ENCODE data around the gene CLTA.

CLTA gene, protein sequence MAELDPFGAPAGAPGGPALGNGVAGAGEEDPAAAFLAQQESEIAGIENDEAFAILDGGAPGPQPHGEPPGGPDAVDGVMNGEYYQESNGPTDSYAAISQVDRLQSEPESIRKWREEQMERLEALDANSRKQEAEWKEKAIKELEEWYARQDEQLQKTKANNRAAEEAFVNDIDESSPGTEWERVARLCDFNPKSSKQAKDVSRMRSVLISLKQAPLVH

DNA sequence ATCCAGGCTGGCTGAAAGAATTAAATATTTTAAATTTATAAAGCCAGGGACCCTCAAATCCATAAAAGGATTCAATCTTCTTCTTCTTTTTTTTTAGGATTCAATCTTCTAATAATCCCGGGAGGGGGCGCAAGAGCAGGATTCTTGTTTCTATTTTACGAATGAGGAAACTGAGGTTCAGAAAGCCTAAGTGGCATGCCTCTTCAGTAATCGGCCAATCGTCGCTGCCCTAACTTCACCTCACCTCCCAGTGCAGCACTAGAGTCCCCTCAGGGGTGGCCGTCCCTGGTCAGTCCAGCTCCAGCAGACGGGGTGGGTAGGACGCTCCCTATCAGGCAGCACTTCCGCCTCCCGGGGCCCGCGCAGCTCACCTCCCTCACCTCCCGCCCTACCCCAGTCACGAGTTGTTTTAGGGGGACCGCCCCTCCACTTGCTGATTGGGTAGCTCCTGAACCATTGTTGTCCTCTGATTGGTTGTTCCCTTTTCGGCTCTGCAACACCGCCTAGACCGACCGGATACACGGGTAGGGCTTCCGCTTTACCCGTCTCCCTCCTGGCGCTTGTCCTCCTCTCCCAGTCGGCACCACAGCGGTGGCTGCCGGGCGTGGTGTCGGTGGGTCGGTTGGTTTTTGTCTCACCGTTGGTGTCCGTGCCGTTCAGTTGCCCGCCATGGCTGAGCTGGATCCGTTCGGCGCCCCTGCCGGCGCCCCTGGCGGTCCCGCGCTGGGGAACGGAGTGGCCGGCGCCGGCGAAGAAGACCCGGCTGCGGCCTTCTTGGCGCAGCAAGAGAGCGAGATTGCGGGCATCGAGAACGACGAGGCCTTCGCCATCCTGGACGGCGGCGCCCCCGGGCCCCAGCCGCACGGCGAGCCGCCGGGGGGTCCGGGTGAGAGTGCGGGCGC is at the start of gene CLTA:
TSS of gene CLTA (plus strand) at position 534 of the 902 bp plus-strand sequence. CDS start at position 670, 136 bp downstream.
- peak; percentile 90 to 94 for DNase-seq

DNA sequence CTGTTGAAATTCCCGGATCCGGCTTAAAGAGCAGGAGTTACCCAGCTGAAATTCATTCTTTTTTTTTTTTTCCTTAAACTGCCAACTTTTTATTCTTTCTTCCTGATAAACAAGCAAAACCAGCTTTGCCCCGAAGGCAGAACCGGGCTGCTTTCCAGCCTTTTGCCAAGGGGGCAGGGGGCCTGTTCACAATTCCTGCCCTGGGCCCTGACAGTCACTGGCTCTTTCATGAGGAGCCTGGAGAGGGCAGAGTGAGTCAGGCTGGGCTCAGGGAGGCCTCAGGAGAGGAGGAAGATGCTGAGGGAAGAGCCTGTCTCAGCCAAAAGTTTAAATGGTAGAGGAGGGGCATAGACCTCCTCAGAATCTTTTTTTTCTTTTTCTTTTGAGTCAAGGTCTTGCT is 49.4 kb upstream of the CLTA start:
- no peak for DNase-seq

DNA sequence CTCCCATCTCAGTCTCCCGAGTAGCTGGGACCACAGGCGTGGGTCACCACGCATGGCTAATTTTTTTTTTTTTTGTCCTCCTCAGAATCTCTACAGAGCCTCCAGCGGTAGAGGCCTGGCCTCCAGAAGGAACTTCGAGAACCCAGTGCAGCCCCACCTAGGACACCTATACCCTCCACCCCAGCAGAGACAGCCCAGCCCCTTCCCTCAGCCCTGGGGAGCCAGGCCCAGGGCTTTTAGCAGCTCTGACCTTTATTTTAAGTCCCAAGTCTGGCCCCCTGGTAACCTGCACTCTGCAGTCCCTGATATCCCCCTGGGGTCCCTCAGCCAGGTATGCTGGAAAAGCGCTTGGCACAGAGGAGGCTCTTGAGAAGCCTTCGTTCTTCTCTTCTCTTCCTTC is 49.0 kb upstream of the CLTA start:
- DNase-seq, result no peak

DNA sequence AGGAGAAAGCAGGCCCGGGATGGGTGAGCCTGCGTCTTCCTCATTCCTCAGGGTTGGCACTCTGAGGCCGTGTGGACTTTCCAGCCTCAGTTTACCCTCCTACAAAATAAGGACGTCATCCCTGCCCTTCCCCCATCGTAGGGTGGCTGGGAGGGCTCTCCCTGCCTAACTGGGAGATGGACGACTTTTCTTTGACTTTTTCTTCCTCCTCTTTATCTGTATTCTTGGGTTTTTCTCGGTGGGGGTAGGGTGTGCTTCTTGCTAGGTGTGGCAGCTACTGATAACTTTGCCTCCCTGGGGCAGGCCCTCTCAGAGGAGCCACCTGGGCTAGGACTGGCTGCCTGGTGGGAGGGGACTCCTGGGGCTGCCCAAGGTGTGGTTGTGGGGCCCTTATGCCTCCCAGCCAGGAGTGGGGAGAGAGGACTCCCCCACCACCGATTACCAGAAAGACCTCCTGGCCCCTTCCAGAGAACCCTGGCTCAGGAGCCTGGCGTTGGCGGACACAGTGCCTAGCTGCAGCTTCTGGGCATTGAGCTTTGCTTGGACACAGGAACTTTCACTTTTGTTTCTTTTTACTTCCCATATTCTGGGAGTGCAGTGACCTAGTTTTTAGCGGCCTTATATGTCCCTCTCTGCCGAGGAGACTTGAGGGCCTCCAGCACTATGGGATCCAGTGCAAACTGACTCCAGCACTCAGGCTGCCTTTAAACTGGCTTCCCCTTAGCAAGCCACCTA is 48.0 kb upstream of the CLTA start:
- DNase-seq, result no peak

DNA sequence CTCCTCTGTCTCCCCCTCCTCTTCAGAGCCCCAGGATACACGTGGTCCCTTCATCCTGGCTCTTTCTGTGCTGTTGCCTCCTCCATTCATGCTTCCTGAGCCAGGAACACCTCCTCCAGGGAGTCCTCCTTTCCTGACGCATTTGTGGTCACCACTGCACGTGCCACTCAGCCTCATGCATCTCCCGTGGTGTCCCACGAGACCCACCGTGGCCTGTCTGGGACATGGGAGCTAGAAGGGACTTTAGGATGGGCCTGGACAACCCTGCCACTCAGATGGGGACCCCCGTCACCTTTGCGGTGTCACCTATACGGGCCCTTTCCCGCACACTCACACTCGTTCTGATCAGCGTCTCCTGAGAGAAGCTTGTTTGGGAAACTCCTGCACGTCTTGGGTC is 47.5 kb upstream of the CLTA start:
- no peak for DNase-seq

DNA sequence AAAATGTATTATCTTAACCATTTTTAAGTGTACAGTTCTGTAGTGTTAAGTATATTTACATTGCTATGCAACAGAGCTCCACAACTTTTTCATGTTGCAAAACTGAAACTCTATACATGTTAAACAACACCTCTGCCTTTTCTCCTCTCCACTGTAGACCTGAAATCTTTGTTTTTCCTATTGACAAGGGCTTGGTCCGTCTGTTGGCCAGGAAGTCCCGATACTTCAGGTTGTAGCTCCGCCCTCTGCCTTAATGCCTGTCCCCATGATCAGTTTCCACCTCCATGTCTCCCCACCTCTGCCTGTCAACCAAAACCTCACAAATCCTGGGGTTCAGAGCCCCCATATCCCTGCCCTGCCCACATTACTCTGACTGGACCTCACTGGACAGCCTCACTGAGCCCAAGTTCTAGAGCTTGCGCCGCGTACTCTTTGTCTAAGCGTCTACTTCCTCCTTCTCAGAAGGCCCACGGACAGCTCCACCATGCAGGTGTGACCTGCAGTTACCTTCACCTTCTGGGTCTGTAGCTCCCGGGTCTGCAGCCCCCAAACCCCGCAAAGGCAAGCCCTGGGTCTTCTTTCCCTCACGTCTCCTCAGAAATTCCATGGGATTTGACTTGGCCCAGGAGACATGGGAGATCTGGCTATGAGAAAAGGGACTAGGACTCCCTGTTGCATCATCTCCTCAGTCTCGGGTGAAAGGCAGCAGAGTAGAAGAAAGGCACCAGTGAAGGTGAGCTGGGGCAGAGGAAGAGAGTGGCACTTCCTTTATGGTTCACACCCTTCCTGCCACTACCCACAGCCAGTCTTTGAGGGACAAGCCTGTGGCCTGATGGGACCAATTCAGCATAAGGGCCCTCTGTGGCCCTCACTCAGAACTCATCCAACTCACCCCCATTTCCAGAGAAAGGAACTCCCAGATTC is 46.1 kb upstream of the CLTA start:
- DNase-seq, result no peak

DNA sequence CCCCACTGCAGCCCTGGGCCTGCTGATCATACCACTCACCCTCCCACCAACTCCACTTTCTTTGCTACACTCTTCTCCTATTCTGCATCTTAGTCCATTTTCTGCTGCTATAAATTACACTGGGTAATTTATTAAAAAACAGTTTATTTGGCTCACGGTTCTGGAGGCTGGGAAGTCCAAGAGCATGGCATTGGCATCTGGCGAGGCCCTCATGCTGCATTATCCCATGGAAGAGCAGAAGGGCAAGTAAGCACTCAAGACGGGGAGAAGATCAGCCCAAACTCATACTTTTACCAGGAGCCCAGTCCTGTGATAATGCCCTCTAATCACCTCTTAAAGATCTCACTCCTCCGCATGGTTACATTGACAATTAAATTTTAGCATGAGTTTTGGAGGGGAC is 44.8 kb upstream of the CLTA start:
- no peak for DNase-seq

DNA sequence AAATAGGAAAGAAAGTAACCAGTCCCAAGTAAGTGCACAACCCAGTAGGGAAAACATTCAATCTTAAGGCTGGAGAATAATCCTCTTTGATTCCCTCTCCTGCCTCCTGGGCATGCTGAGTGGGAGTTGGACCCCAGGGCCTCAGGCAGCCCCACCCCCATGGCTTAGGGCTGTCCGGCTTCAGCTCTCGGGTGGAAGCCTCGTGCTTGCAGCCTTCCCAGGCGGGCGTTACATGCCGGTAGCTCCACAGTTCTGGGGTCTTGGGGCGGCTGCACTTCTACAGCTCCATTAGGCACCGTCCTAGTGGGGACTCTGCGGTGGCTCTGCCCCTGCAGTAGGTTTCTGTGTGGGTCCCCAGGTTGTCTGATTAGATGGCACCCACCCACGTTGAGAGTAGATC is 44.1 kb upstream of the CLTA start:
- DNase-seq, result no peak

DNA sequence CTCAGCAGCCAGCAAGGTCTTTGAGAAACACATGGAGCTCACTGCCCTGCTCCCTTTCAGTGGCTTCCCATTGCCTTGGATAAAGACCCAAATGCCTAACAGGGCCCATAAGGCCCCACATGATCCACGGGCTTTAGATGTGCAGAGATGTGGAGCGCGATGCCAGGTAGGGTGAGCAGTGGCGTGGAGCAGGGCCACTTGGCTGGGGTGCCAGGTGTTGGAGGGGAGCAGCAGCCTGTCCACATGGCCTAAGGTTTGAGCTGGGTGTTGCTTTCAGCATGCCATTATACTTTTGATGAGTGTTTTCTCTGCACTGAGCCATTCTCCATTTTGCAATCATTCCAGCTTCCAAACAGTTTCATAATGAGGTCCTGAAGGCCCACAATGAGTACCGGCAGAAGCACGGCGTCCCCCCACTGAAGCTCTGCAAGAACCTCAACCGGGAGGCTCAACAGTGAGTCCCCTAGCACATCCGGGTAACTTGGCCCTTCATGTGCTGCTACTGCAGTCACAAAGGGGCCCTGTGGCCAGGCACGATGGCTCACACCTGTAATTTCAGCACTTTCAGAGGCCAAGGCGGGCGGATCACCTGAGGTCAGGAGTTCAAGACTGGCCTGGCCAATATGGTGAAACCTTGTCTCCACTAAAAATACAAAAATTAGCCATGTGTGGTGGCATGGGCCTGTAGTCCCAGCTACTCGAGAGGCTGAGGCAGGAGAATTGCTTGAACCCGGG is 43.1 kb upstream of the CLTA start:
- no peak for DNase-seq

DNA sequence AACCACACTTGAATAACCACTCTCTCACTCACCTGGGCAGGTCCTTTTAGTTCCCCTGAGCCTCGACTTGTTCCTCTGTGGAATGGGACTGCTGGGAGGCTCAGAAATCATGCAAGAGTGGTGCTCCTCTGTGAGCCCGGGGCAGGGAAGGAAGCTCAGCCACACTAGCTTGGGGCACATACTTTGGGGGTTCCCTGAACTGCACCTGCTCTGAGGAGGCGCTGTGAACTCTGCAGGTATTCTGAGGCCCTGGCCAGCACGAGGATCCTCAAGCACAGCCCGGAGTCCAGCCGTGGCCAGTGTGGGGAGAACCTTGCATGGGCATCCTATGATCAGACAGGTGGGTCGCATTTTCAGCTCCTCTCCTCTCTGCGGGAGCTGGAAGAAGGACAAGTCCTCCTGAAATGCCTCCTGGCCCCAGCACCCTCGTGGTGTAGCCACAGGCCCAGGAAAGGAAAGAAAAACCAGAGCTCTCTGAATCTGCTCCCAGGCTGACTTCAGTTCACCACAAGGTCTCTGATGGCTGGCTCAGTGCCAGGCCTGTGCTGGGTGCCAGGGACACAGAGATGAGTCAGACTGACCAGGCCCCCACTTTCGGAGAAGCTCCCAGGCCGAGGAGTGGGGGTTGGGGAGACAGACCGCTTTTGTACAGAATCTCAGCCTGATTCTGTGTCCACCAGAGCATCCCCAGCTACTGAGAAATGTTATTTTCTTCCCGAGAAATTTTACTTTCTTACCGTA is 42.2 kb upstream of the CLTA start:
- DNase-seq, result peak; percentile 54 to 60

DNA sequence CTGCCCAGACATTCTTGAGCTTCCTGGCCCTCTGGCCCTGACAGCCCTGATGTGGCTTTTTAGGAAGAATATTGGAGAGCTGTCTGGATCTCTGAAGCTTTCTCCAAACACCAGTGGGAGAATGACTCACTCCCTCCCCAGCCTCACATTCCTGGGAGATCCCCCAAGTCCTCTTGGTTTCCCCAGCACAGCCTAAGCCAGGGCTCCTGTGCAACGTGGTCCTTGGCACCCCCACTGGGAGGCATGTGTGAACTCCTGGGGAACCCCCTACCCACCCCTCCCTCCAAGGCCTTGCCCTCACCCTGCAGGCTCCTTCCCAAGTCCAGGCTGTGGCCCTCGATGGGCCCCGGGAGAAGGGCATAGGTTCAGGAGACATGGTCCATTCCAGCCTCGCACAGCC is 41.5 kb upstream of the CLTA start:
- no peak for DNase-seq

DNA sequence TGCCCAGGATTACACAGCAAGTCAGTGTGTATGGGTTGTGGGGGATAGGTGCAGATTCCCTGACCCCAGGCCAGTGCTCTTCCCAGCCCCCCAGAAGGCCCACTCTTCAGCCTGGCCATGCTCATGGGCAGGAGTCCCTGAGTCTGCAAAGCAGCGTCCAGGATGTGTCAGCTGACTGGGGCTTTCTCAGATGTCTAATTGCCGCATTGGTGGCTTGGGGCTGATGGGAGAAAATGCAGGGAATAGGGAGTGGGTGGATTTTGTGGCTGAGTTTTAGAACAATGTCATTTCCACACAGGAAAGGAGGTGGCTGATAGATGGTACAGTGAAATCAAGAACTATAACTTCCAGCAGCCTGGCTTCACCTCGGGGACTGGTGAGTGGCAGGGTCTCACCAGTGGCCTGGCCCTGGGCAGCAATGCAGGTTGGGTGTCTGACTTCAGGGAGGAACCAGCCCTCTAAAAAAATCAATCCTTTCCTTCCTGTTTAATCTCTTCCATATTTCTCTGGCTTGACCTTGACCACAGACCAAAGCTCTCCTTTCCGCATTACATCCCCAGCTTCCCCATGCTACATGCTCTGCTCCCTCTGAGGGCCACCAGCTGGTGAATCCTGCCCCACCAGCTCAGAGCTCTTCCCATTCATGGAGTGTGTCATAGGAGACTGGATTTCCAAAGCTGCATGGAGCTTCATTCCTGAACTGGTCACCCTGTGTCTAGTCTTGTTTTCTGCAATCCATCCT is 40.0 kb upstream of the CLTA start:
- DNase-seq, result no peak

DNA sequence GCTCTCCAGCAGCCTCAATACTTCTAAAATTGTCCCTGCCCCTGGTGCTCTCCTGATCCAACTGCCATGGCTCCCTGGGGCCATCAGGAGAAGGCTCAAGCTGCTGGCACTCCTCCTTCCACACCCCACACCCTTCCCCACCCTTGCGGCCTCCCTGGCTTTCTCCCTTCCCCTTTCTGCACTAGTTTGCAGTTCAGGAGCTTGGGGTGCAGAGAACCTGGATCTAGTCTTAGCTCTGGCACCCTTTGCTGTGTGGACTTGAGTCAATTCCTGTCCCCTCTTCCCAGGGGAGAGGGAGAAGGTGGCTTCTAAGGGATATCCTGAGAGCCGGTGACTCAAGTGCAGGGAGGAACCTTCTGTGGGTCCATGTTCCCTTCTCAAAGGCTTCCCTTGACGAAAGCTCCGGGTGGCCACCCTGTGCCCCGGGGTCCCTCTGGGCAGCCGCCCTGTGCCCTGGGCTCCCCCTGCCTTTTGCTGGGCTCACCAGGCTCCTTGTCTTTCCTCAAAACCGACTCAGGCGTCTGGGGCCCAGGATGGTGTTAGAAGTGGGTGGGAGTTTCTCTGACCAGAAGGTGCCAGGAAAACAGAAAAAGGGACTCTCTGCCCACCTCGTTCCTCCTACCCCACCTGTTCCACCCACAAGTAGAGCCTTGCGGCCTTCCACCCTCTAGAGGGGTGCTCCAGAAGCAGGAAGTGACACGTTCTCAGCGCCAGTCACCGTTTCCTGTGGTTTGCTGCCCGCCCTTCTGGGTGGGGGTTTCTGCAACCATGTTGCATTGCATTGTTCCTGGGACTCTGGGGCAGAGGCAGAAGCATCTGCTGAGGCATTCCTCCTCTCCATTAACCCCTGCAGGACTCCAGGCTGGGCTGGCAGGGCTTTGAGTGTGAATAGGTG is 39.2 kb upstream of the CLTA start:
- DNase-seq, result no peak

DNA sequence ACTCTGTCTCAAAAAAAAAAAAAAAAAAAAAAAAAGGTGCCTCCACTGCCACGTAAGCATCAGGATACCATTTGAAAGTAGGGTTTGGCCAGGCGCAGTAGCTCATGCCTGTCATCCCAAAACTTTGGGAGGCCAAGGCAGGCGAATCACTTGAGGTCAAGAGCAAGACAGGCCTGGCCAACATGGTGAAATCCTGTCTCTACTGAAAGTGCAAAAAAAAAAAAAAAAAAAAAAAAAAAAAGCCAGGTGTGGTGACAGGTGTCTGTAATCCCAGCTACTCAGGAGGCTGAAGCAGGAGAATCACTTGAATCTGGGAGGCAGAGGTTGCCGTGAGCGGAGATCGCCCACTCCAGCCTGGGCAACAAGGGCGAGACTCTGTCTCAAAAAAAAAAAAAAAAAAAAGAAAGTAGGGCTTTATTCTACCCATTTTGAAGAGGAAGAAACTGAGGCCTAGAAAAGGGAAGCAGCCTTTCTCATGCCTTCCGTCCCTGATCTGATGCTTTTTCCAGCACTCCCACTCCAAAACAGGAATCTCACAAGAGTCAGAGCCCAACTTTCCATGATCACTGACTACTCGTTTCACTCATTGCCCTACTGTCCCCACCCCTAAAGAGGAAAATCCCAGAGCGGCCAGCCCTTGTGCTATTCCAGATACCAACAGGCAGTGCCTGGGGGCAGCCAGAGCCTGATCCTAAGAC is 37.8 kb upstream of the CLTA start:
- DNase-seq, result no peak

DNA sequence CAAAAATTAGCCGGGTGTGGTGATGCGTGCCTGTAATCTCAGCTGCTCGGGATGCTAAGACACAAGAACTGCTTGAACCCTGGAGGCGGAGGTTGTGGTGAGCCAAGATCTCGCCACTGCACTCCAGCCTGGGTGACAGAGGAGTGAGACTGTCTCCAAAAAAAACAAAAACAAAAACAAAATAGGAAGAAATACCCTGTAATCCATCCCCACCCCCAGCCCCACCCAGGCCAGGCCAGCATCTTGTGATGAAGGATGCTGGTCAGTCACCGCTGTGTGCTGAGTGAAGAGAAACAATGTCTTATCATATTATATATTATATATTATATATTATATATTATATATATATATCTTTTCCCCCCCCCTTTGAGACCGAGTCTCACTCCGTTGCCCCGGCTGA is 37.0 kb upstream of the CLTA start:
- DNase-seq, result no peak

DNA sequence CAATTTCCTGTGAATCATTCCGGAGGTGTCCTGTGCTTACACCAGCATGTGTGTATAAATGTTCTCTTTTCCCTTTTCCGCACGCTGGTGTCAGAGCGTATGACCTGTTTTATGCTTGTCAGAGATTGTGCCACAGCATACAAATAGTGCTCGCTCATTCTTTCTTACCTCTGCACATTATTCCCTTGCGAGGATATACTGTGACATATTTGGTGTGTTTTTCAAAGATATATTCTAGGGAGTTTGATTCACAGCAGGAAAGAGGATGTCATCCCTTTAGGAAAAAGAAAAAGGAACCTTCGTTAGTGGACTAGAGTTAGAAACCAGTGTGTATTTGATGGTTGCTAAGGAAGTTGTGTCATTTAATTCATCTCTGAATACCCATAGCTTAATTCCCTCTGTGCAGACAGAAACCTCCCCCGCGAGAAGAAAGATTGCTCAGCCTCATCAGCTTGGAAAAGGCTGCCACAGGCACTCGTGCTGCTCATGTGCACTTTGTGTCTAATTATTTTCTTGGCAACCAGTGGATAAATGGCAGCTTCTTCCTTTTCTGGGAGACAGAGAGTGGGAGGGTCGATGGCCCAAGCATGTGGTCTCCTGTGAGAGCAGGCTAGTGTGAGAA is 36.3 kb upstream of the CLTA start:
- DNase-seq, result no peak

DNA sequence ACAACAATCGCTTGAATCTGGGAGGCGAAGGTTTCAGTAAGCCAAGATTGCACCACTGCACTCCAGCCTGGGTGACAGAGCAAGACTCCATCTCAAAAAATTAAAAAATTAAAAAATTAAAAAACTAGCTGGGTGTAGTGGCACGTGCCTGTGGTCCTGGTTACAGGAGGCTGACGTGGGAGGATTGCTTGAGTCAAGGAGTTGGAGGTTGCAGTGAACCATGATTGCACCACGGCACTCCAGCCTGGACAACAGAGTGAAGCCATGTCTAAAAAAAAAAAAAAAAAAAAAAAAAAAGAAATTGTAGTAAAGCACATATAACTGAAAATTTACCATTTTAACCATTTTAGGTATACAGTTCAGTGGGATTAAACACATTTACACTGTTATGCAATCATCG is 34.6 kb upstream of the CLTA start:
- DNase-seq, result no peak

DNA sequence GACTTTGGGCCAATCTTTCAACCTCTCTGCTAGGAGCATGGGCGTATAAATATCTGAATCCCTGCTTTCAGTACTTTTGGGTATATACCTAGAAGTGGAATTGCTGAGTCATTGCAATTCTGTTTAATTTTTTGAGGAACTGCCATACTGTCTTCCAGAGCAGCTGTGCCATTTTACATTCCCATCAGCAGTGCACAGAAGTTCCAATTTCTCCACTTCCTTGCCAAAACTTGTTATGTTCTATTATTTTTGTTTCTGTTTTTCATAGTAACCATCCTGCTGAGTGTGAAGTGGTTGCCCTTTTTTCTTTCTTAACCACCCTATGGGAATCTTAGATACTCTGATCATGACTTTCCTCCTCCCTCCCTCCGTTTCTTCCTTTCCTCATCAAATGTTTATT is 32.6 kb upstream of the CLTA start:
- no peak for DNase-seq
